H1 (cell line): ENCODE measurements around the gene PLPP2. TPM values are rescaled to one million over a fixed set of nuclear protein-coding genes. Genes with fewer than 3 reads are reported as not detected.

Experiments used
- CTCF ChIA-PET: fragments of 300-600 bp; sonication (Branson Sonifier 250); formaldehyde crosslinking; loops from one replicate; lab custom pipeline; 2021; ENCODE audit not compliant: partially characterized antibody; lab: Charles Lee
- POLR2A ChIA-PET: fragments of 300-600 bp; sonication (Branson Sonifier 250); formaldehyde crosslinking; loops from one replicate; lab custom pipeline; 2021; ENCODE audit warnings: inconsistent platforms; ENCODE audit not compliant: partially characterized antibody; lab: Charles Lee
- DNase-seq, 2 experiments: peaks; one replicate each; pipeline versions ENCODE4 v3.0.0 to v3.0.0-alpha.2; 2010 to 2022; ENCODE audit warnings: low spot score in 2 of 2, low read depth in 1 of 2, mixed read lengths in 1 of 2
- FAIRE-seq: peaks from 2 replicates; lab custom pipeline; 2011; peaks lifted over from hg19 to GRCh38; lab: Jason Lieb, UNC
- H2AFZ ChIP-seq: 2 replicates; pipeline ENCODE4 v1.8.1; 2012; ENCODE audit warnings: low read length, inconsistent platforms
- H2AK5ac ChIP-seq: 2 replicates; pipeline ENCODE4 v1.6.1; 2013; ENCODE audit warnings: low read depth, low read length
- H2BK120ac ChIP-seq: replicated peaks from 2 replicates; pipeline ENCODE3; 2013; ENCODE audit warnings: low read depth, low read length, inconsistent platforms
- H2BK12ac ChIP-seq: 2 replicates; pipeline ENCODE4 v1.6.1; 2013; ENCODE audit warnings: low read depth, low read length
- H2BK15ac ChIP-seq: 2 replicates; pipeline ENCODE4 v1.6.1; 2013; ENCODE audit warnings: low read length
- H2BK20ac ChIP-seq: 2 replicates; pipeline ENCODE4 v1.6.1; 2013; ENCODE audit warnings: low read length
- H2BK5ac ChIP-seq: 2 replicates; pipeline ENCODE4 v1.6.1; 2013; ENCODE audit warnings: low read depth, low read length
- H3K14ac ChIP-seq: 2 replicates; pipeline ENCODE4 v1.6.1; 2013; ENCODE audit warnings: inconsistent platforms; ENCODE audit not compliant: insufficient read length
- H3K18ac ChIP-seq: 2 replicates; pipeline ENCODE4 v1.6.1; 2013; ENCODE audit warnings: low read length; ENCODE audit errors: extremely low read depth
- H3K23ac ChIP-seq: 2 replicates; pipeline ENCODE4 v1.6.1; 2013; ENCODE audit warnings: inconsistent platforms; ENCODE audit not compliant: insufficient read length
- H3K23me2 ChIP-seq: 2 replicates; pipeline ENCODE4 v1.6.1; 2013; ENCODE audit warnings: low read depth, low read length
- H3K27ac ChIP-seq: 2 replicates; pipeline ENCODE4 v1.6.1; 2011; ENCODE audit warnings: low read depth, low read length, inconsistent platforms
- H3K27me3 ChIP-seq, 4 experiments: replicated peaks in 1 of 4; 1 replicate in 1 of 4; 2 replicates in 3 of 4; pipeline versions ENCODE4 v1.6.1 to v1.8.1; 2011 to 2013; ENCODE audit warnings: low read length in 3 of 4, mild to moderate bottlenecking in 3 of 4, inconsistent platforms in 2 of 4, mixed read lengths in 2 of 4, moderate library complexity in 1 of 4; ENCODE audit not compliant: control insufficient read depth in 3 of 4, insufficient read depth in 3 of 4; ENCODE audit errors: extremely low read depth in 1 of 4
- H3K36me3 ChIP-seq, 4 experiments: 2 replicates each; pipeline versions ENCODE4 v1.6.1 to v1.8.1; 2011 to 2013; ENCODE audit warnings: mild to moderate bottlenecking in 4 of 4, low read length in 3 of 4, moderate library complexity in 2 of 4, control low read depth in 1 of 4, inconsistent platforms in 1 of 4; ENCODE audit not compliant: insufficient read depth in 4 of 4, control insufficient read depth in 2 of 4
- H3K4ac ChIP-seq: replicated peaks from 2 replicates; pipeline ENCODE3; 2013; ENCODE audit warnings: low read length, low read depth, mixed read lengths, inconsistent platforms; ENCODE audit not compliant: insufficient read length
- H3K4me1 ChIP-seq, 4 experiments: replicated peaks in 1 of 4; 1 replicate in 1 of 4; 2 replicates in 3 of 4; pipeline versions ENCODE4 v1.6.1 to v1.8.1; 2011 to 2013; ENCODE audit warnings: low read length in 3 of 4, inconsistent platforms in 2 of 4, mixed read lengths in 1 of 4; ENCODE audit not compliant: insufficient read depth in 4 of 4, control insufficient read depth in 3 of 4
- H3K4me2 ChIP-seq, 2 experiments: 2 replicates each; pipeline versions ENCODE4 v1.6.1 to v1.8.1; 2011 to 2013; ENCODE audit warnings: low read depth in 2 of 2, low read length in 2 of 2, control low read depth in 1 of 2, inconsistent platforms in 1 of 2, mild to moderate bottlenecking in 1 of 2; ENCODE audit not compliant: insufficient read depth in 1 of 2
- H3K4me3 ChIP-seq, 4 experiments: fragments of 200-600, 300-600 bp in 1 of 4; sonication (generic), shearing (Covaris generic), sonication (Bioruptor Twin) in 1 of 4; 2 replicates each; pipeline versions ENCODE4 v1.5.1 to v1.8.1; 2011 to 2016; ENCODE audit warnings: low read length in 4 of 4, low read depth in 3 of 4, control low read depth in 2 of 4, inconsistent platforms in 2 of 4, mild to moderate bottlenecking in 2 of 4, mixed read lengths in 1 of 4, moderate library complexity in 1 of 4; ENCODE audit not compliant: insufficient read depth in 2 of 4; ENCODE audit errors: extremely low read depth in 1 of 4
- H3K56ac ChIP-seq: replicated peaks from 2 replicates; pipeline ENCODE3; 2013; ENCODE audit warnings: low read depth, mild to moderate bottlenecking, mixed read lengths, low read length, inconsistent platforms; ENCODE audit not compliant: insufficient read length
- H3K79me1 ChIP-seq: 2 replicates; pipeline ENCODE4 v1.6.1; 2013; ENCODE audit warnings: low read depth, low read length, control low read depth
- H3K79me2 ChIP-seq, 2 experiments: 2 replicates each; pipeline versions ENCODE4 v1.6.1 to v1.8.1; 2012 to 2013; ENCODE audit warnings: low read length in 2 of 2, mild to moderate bottlenecking in 2 of 2, inconsistent platforms in 1 of 2; ENCODE audit not compliant: insufficient read depth in 2 of 2, control insufficient read depth in 1 of 2
- H3K9ac ChIP-seq, 4 experiments: replicated peaks in 1 of 4; 1 replicate in 1 of 4; 2 replicates in 3 of 4; pipeline versions ENCODE4 v1.6.1 to v1.8.1; 2011 to 2013; ENCODE audit warnings: low read depth in 3 of 4, low read length in 3 of 4, control low read depth in 2 of 4, mild to moderate bottlenecking in 2 of 4, moderate library complexity in 2 of 4, inconsistent platforms in 1 of 4; ENCODE audit errors: extremely low read depth in 1 of 4
- H3K9me3 ChIP-seq, 2 experiments: 2 replicates each; pipeline versions ENCODE4 v1.6.1 to v1.8.1; 2012 to 2013; ENCODE audit warnings: mild to moderate bottlenecking in 2 of 2, moderate library complexity in 2 of 2, control low read depth in 1 of 2, inconsistent platforms in 1 of 2, low read depth in 1 of 2, low read length in 1 of 2, mixed read lengths in 1 of 2; ENCODE audit not compliant: insufficient read depth in 2 of 2
- H4K20me1 ChIP-seq, 2 experiments: replicated peaks in 1 of 2; 2 replicates each; pipeline versions ENCODE3 to v1.8.1; 2011 to 2013; ENCODE audit warnings: inconsistent platforms in 2 of 2, low read length in 2 of 2, mild to moderate bottlenecking in 1 of 2; ENCODE audit not compliant: insufficient read depth in 2 of 2, control insufficient read depth in 1 of 2
- H4K5ac ChIP-seq: 2 replicates; pipeline ENCODE4 v1.6.1; 2013; ENCODE audit warnings: low read length, low read depth, mixed read lengths, inconsistent platforms; ENCODE audit not compliant: insufficient read length
- H4K8ac ChIP-seq: 2 replicates; pipeline ENCODE4 v1.8.0; 2013; ENCODE audit warnings: mild to moderate bottlenecking, moderate library complexity, low read length, inconsistent platforms; ENCODE audit not compliant: insufficient read depth; ENCODE audit errors: extremely low read depth
- H4K91ac ChIP-seq: replicated peaks from 2 replicates; pipeline ENCODE3; 2013; ENCODE audit warnings: low read length, mixed read lengths, inconsistent platforms; ENCODE audit not compliant: insufficient read length
- EGR1 ChIP-seq: IDR thresholded peaks from 2 replicates; pipeline ENCODE4 v1.6.1; 2011; ENCODE audit warnings: low read depth, low read length, borderline replicate concordance
- JUN ChIP-seq: IDR thresholded peaks from 2 replicates; pipeline ENCODE4 v1.6.1; 2011; ENCODE audit warnings: low read depth, mild to moderate bottlenecking, improper control_type of control experiment, low read length
- KDM1A ChIP-seq: fragments of 200-600, 300-600 bp; sonication (generic); IDR thresholded peaks from 2 replicates; pipeline ENCODE4 v1.7.1; 2016; ENCODE audit warnings: mild to moderate bottlenecking, low read length, borderline replicate concordance
- KDM5A ChIP-seq: fragments of 200-600 bp; IDR thresholded peaks from 2 replicates; pipeline ENCODE4 v1.7.1; 2012; ENCODE audit warnings: mild to moderate bottlenecking, low read length, inconsistent platforms, mixed read lengths
- PHF8 ChIP-seq: fragments of 200-600 bp; sonication (generic); conservative IDR thresholded peaks from 2 replicates; pipeline ENCODE4 v1.7.1; 2012; ENCODE audit warnings: low read depth, mild to moderate bottlenecking, inconsistent platforms, low read length, moderate library complexity
- RAD21 ChIP-seq, 2 experiments: IDR thresholded peaks in 1 of 2; conservative IDR thresholded peaks in 1 of 2; 2 replicates each; pipeline ENCODE4 v1.6.1; 2011; ENCODE audit warnings: low read depth in 2 of 2, low read length in 2 of 2, improper control_type of control experiment in 1 of 2, inconsistent platforms in 1 of 2, mild to moderate bottlenecking in 1 of 2, moderate library complexity in 1 of 2
- RFX5 ChIP-seq: IDR thresholded peaks from 2 replicates; pipeline ENCODE4 v1.6.1; 2011; ENCODE audit warnings: low read depth, low read length, improper control_type of control experiment, borderline replicate concordance
- SIN3A ChIP-seq, 2 experiments: IDR thresholded peaks in 1 of 2; conservative IDR thresholded peaks in 1 of 2; 2 replicates each; pipeline ENCODE4 v1.6.1; 2011 to 2012; ENCODE audit warnings: low read length in 2 of 2, improper control_type of control experiment in 1 of 2, low read depth in 1 of 2, mild to moderate bottlenecking in 1 of 2
- SIX5 ChIP-seq: IDR thresholded peaks from 2 replicates; pipeline ENCODE4 v1.6.1; 2011; ENCODE audit warnings: mild to moderate bottlenecking, low read depth, low read length
- SP2 ChIP-seq: IDR thresholded peaks from 2 replicates; pipeline ENCODE4 v1.6.1; 2012; ENCODE audit warnings: mild to moderate bottlenecking, low read length, inconsistent platforms
- TEAD4 ChIP-seq: IDR thresholded peaks from 2 replicates; pipeline ENCODE4 v1.6.1; 2012; ENCODE audit warnings: low read depth, low read length, inconsistent platforms, mixed read lengths
- WGBS, 2 experiments: shearing (Covaris generic) in 1 of 2; methylation state at CpG; one replicate each; pipeline versions ENCODE4 v1.1.6 to v1.1.7; 2013 to 2015; ENCODE audit warnings: low lambda C conversion rate in 2 of 2, mixed read lengths in 2 of 2, inconsistent platforms in 1 of 2, low coverage in 1 of 2, missing lambda C conversion rate in 1 of 2; ENCODE audit not compliant: insufficient replicate concordance in 2 of 2, insufficient coverage in 1 of 2, insufficient read length in 1 of 2; ENCODE audit errors: extremely low coverage in 1 of 2, missing lambda C conversion rate in 1 of 2; 5-methylcytosine and 5-hydroxymethylcytosine counted together
- polyA plus RNA-seq, 7 experiments: library from polyadenylated mRNA; depleted of rRNA in 3 of 7; stranded (reverse) in 5 of 7; unstranded in 2 of 7; fragments of >200 nt in 5 of 7; fragments of 200-250 nt in 2 of 7; gene quantifications; 1 replicate in 5 of 7; 2 replicates in 1 of 7; 4 replicates in 1 of 7; pipeline versions ENCODE4 v1.2.1 to v1.2.3, GENCODE V29; 2011 to 2013; ENCODE audit warnings: missing spikeins in 2 of 7, mixed read lengths in 2 of 7
- total RNA-seq: library from RNA; stranded (reverse); fragmentation: NEBNext Ultra II Directional; extraction: Animal tissue kit (Norgen Biotek cat#: 25700); gene quantifications from 2 replicates; pipeline ENCODE4 v1.2.1, GENCODE V29; 2021
- TF ChIP-seq, protein P1 (sequence below): IDR thresholded peaks from 2 replicates; pipeline ENCODE4 v1.6.1; 2012; ENCODE audit warnings: inconsistent platforms

PLPP2 gene
- total and polyA plus RNA-seq, 2 of the 8 experiments (the other 6 are each of a cell fraction or from before 2014, with no cell fraction given), result 101 to 195 TPM

- TF ChIP-seq SIX5 (no peak), KDM1A (no peak), KDM5A (no peak), SP2 (no peak), RAD21 (IDR thresholded peaks at IDR 0.05 in 1 of 2, conservative IDR thresholded peaks at IDR 0.05 in 1 of 2; ENCODE audit: low read depth in 2 of 2, low read length in 2 of 2) (no peak), RFX5 (no peak), JUN (no peak), SIN3A (conservative IDR thresholded peaks at IDR 0.05 in 1 of 2, IDR thresholded peaks at IDR 0.05 in 1 of 2; ENCODE audit: low read depth in 1 of 2, low read length in 2 of 2) (no peak), PHF8 (no peak), EGR1 (no peak), TEAD4 (no peak)
- TF ChIP-seq, protein P1, sequence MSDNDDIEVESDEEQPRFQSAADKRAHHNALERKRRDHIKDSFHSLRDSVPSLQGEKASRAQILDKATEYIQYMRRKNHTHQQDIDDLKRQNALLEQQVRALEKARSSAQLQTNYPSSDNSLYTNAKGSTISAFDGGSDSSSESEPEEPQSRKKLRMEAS, result no peak
- Histone ChIP-seq H3K9me3 (peaks cover 0 to 13% of the 10 kb centered on the region in 2 experiments; a peak in 1 of 4 replicates), H3K9ac (no peak overlapping the region), H2BK5ac (0 out of 2 replicates have a peak overlapping the region, but pooled peaks have one; percentile 35), H2BK15ac (no peak overlapping the region), H4K5ac (no peak overlapping the region), H3K27me3 (peaks cover 0 to 16% (median 8%) of the 10 kb centered on the region in 4 experiments; a peak in 3 of 7 replicates), H3K36me3 (no peaks in the 10 kb centered on the region), H3K79me2 (peaks cover 0 to 13% of the 10 kb centered on the region in 2 experiments; a peak in 3 of 4 replicates), H3K4ac (peak overlapping the region; percentile 16), H3K14ac (no peak overlapping the region), H2BK12ac (peak overlapping the region; percentile 87; the same call in 1 of the 2 replicates), H3K56ac (no peak overlapping the region), H3K27ac (no peak overlapping the region), H3K79me1 (no peaks in the 10 kb centered on the region; the same call in 1 of the 2 replicates), H3K4me1 (peaks cover 7 to 28% (median 22%) of the 10 kb centered on the region in 4 experiments), H2AFZ (no peak overlapping the region), H3K4me3 (no peak overlapping the region), H2AK5ac (0 out of 2 replicates have a peak overlapping the region, but pooled peaks have one; percentile 93), H4K20me1 (no peaks in the 10 kb centered on the region), H3K23me2 (peaks cover 2% of the 10 kb centered on the region; the same call in 1 of the 2 replicates), H4K8ac (no peak overlapping the region), H4K91ac (peak overlapping the region; percentile 76), H3K18ac (no peak overlapping the region), H3K23ac (no peak overlapping the region), H2BK20ac (no peak overlapping the region), H2BK120ac (no peak overlapping the region), H3K4me2 (no peak overlapping the region)
- no peak for FAIRE-seq
- CTCF ChIA-PET, result interaction anchor here (1.4 kb wide), 1 partner anchor 11 kb away, joined by 3 read pairs; no protein-coding TSS in a partner anchor
- WGBS, 2 experiments, result 96% methylated on average over 3 of the region's 4 CpGs; no CpG with 5 or more reads in 1 of the 2 experiments
- no peak for DNase-seq
- POLR2A ChIA-PET, result interaction anchor here (1.2 to 5.6 kb wide), 7 partner anchors 9 to 240 kb away, joined by 4 to 38 read pairs (median 9); partner anchors contain the start of gene MIER2
Observed at GRCh38 chr19:292951-293350, 1.7 kb upstream of the PLPP2 start.
